ENCODE measurements around the gene MYBL2.
A peak's percentile ranks its signal among the peaks of the same experiment; 100 is the strongest.

The MYBL2 gene

GRCh38 chr20:43686820-43687219 is 19.9 kb downstream of the MYBL2 start:
- DNase-seq (ENCODE audit: low read depth), result no peak
- no peak for TF ChIP-seq CTCF (IDR thresholded peaks at IDR 0.05; ENCODE audit: low read length, missing control alignments)
- H3K4me3 ChIP-seq (replicated peaks; ENCODE audit: low read depth, low read length), result no peak overlapping the region

GRCh38 chr20:43689165-43689564 is 22.3 kb downstream of the MYBL2 start:
- no peak for DNase-seq (ENCODE audit: low read depth)
- no peak overlapping the region for H3K4me3 ChIP-seq (replicated peaks; ENCODE audit: low read depth, low read length)
- TF ChIP-seq CTCF (IDR thresholded peaks at IDR 0.05; ENCODE audit: low read length, missing control alignments), result no peak

GRCh38 chr20:43690943-43691598 is 24.2 kb downstream of the MYBL2 start:
- H3K4me3 ChIP-seq (replicated peaks; ENCODE audit: low read depth, low read length), result no peak overlapping the region
- TF ChIP-seq CTCF (IDR thresholded peaks at IDR 0.05; ENCODE audit: low read length, missing control alignments), result no peak
- no peak for DNase-seq (ENCODE audit: low read depth)

GRCh38 chr20:43691928-43692524 is 25.1 kb downstream of the MYBL2 start:
- peak; percentile 38 for DNase-seq (ENCODE audit: low read depth)
- peak; percentile 62 for TF ChIP-seq CTCF (IDR thresholded peaks at IDR 0.05; ENCODE audit: low read length, missing control alignments)
- no peak overlapping the region for H3K4me3 ChIP-seq (replicated peaks; ENCODE audit: low read depth, low read length)

- TF ChIP-seq CTCF (IDR thresholded peaks at IDR 0.05; ENCODE audit: low read length, missing control alignments), result no peak
- no peak overlapping the region for H3K4me3 ChIP-seq (replicated peaks; ENCODE audit: low read depth, low read length)
- no peak for DNase-seq (ENCODE audit: low read depth)
Measured at GRCh38 chr20:43694763-43695162, 27.8 kb downstream of the MYBL2 start.

GRCh38 chr20:43695571-43695970 is 28.7 kb downstream of the MYBL2 start:
- DNase-seq (ENCODE audit: low read depth), result no peak
- TF ChIP-seq CTCF (IDR thresholded peaks at IDR 0.05; ENCODE audit: low read length, missing control alignments), result no peak
- H3K4me3 ChIP-seq (replicated peaks; ENCODE audit: low read depth, low read length), result no peak overlapping the region
